OCI-LY1 (cell line): ENCODE results near the gene DDX21.

Experiments used
- EZH2 ChIP-seq: fragments of 200-600 bp; sonication (generic), shearing (Covaris generic); IDR thresholded peaks from 2 replicates; pipeline ENCODE4 v1.8.0; 2017; ENCODE audit warnings: borderline replicate concordance, mixed run types, mild to moderate bottlenecking, antibody characterized with exemption, low read length, moderate library complexity, mixed read lengths
- TF ChIP-seq, protein P1 (sequence below): fragments of 200-600 bp; sonication (generic), shearing (Covaris generic); IDR thresholded peaks from 2 replicates; pipeline ENCODE4 v1.5.1; 2017; ENCODE audit warnings: mild to moderate bottlenecking, antibody characterized with exemption, low read length, moderate library complexity, mixed read lengths

GRCh38 chr10:69009360-69009759, 53.4 kb downstream of the DDX21 start:
- TF ChIP-seq, protein P1, sequence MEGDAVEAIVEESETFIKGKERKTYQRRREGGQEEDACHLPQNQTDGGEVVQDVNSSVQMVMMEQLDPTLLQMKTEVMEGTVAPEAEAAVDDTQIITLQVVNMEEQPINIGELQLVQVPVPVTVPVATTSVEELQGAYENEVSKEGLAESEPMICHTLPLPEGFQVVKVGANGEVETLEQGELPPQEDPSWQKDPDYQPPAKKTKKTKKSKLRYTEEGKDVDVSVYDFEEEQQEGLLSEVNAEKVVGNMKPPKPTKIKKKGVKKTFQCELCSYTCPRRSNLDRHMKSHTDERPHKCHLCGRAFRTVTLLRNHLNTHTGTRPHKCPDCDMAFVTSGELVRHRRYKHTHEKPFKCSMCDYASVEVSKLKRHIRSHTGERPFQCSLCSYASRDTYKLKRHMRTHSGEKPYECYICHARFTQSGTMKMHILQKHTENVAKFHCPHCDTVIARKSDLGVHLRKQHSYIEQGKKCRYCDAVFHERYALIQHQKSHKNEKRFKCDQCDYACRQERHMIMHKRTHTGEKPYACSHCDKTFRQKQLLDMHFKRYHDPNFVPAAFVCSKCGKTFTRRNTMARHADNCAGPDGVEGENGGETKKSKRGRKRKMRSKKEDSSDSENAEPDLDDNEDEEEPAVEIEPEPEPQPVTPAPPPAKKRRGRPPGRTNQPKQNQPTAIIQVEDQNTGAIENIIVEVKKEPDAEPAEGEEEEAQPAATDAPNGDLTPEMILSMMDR: no peak
- TF ChIP-seq EZH2: no peak
